K562 (cell line): ENCODE data around the gene C1orf116. TPM values are rescaled to one million over a fixed set of nuclear protein-coding genes. Genes with fewer than 3 reads are reported as not detected.

Source experiments
- AFF1 ChIP-seq, 2 experiments: fragments of 450-650 bp; IDR thresholded peaks; 2 replicates each; pipeline ENCODE4 v1.6.1; 2018; ENCODE audit warnings: mild to moderate bottlenecking in 2 of 2, low read depth in 1 of 2; ENCODE audit not compliant: partially characterized antibody in 2 of 2
- BRD9 ChIP-seq: fragments of 450-650 bp; IDR thresholded peaks from 2 replicates; pipeline ENCODE4 v1.6.1; 2018; ENCODE audit warnings: low read depth; ENCODE audit not compliant: partially characterized antibody
- CBX1 ChIP-seq: sonication (generic); IDR thresholded peaks from 2 replicates; pipeline ENCODE4 v1.6.1; 2016; ENCODE audit warnings: antibody characterized with exemption, low read depth, mild to moderate bottlenecking
- DACH1 ChIP-seq: fragments of 450-650 bp; IDR thresholded peaks from 2 replicates; pipeline ENCODE4 v1.6.1; 2018; ENCODE audit not compliant: partially characterized antibody
- E2F5 ChIP-seq: sonication (generic); formaldehyde crosslinking; IDR thresholded peaks from 2 replicates; pipeline ENCODE4 v1.8.0; 2022; ENCODE audit warnings: mild to moderate bottlenecking, missing genetic modification reagents
- FOXK1 ChIP-seq: sonication (generic); formaldehyde crosslinking; IDR thresholded peaks from 2 replicates; pipeline ENCODE4 v1.8.0; 2022; ENCODE audit warnings: missing genetic modification reagents, mild to moderate bottlenecking, borderline replicate concordance
- HSF4 ChIP-seq: fragments of 250-450 bp; sonication (Bioruptor Pico); IDR thresholded peaks from 2 replicates; pipeline ENCODE4 v2.1.2; 2022; ENCODE audit warnings: mild to moderate bottlenecking, moderate library complexity, borderline replicate concordance
- ID3 ChIP-seq, 2 experiments: fragments of 250-450 bp in 1 of 2; fragments of 450-650 bp in 1 of 2; sonication (Bioruptor Pico) in 1 of 2; IDR thresholded peaks; 2 replicates each; pipeline versions ENCODE4 v1.6.1 to v1.8.0; 2016 to 2021; ENCODE audit warnings: mild to moderate bottlenecking in 2 of 2, moderate library complexity in 2 of 2, missing compliant biosample characterization in 1 of 2, missing genetic modification characterization in 1 of 2
- JUND ChIP-seq, 2 experiments: IDR thresholded peaks; 2 replicates in 1 of 2; 3 replicates in 1 of 2; pipeline ENCODE4 v1.6.1; 2011; ENCODE audit warnings: borderline replicate concordance in 2 of 2, low read depth in 2 of 2, low read length in 2 of 2, improper control_type of control experiment in 1 of 2, missing biosample characterization in 1 of 2, missing genetic modification characterization in 1 of 2, missing genetic modification reagents in 1 of 2
- MBD2 ChIP-seq: sonication (generic); IDR thresholded peaks from 2 replicates; pipeline ENCODE4 v1.6.1; 2016; ENCODE audit warnings: low read depth, borderline replicate concordance
- NBN ChIP-seq: fragments of 450-650 bp; IDR thresholded peaks from 2 replicates; pipeline ENCODE4 v1.6.1; 2016; ENCODE audit warnings: low read depth, mild to moderate bottlenecking
- NCOA1 ChIP-seq: fragments of 450-650 bp; IDR thresholded peaks from 2 replicates; pipeline ENCODE4 v1.6.1; 2016; ENCODE audit warnings: low read depth
- NFATC3 ChIP-seq: fragments of 450-650 bp; IDR thresholded peaks from 2 replicates; pipeline ENCODE4 v1.6.1; 2017; ENCODE audit warnings: mild to moderate bottlenecking
- NR2C2 ChIP-seq, 2 experiments: fragments of 200-800 bp in 1 of 2; sonication (Bioruptor generic) in 1 of 2; sonication (generic) in 1 of 2; formaldehyde crosslinking in 1 of 2; IDR thresholded peaks; 2 replicates each; pipeline versions ENCODE4 v1.6.1 to v1.8.0; 2016 to 2022; ENCODE audit warnings: mild to moderate bottlenecking in 1 of 2, missing compliant biosample characterization in 1 of 2, missing genetic modification characterization in 1 of 2, missing genetic modification reagents in 1 of 2
- POLR3A ChIP-seq: IDR thresholded peaks from 2 replicates; pipeline ENCODE4 v1.6.1; 2011; ENCODE audit warnings: borderline replicate concordance, mild to moderate bottlenecking, moderate library complexity; ENCODE audit not compliant: insufficient read length, insufficient read depth; ENCODE audit errors: extremely low read depth
- SIN3B ChIP-seq: fragments of 450-650 bp; IDR thresholded peaks from 2 replicates; pipeline ENCODE4 v1.6.1; 2017; ENCODE audit warnings: low read depth, mild to moderate bottlenecking, moderate library complexity
- SMAD4 ChIP-seq: fragments of 250-450 bp; sonication (Bioruptor Pico); conservative IDR thresholded peaks from 2 replicates; pipeline ENCODE4 v1.8.0; 2021; ENCODE audit warnings: inconsistent platforms, mild to moderate bottlenecking, moderate library complexity
- TCF7 ChIP-seq: sonication (generic); IDR thresholded peaks from 2 replicates; pipeline ENCODE4 v1.6.1; 2016; ENCODE audit warnings: antibody characterized with exemption, borderline replicate concordance
- ZNF589 ChIP-seq: fragments of 200-800 bp; sonication (Bioruptor generic); IDR thresholded peaks from 2 replicates; pipeline ENCODE4 v1.6.1; 2016; ENCODE audit warnings: low read depth, missing genetic modification characterization, missing compliant biosample characterization
- polyA plus RNA-seq, 8 experiments: library from polyadenylated mRNA; depleted of rRNA in 4 of 8; stranded (reverse) in 5 of 8; unstranded in 3 of 8; fragments of >200 nt; fragmentation: Nextera tagmentation in 2 of 8; fragmentation: Illumina TruSeq in 1 of 8; extraction: Ambion mirVana in 2 of 8; extraction: Trizol in 1 of 8; gene quantifications; 2 replicates each; pipeline versions ENCODE4 v1.2.1 to v1.2.3, GENCODE V29; 2011 to 2014; ENCODE audit warnings: inconsistent platforms in 1 of 8, missing spikeins in 1 of 8
- total RNA-seq, 7 experiments: library from RNA; depleted of rRNA in 6 of 7; stranded (reverse); fragments of >200 nt in 6 of 7; fragmentation: Illumina TruSeq in 2 of 7; extraction: Trizol in 2 of 7; gene quantifications; 2 replicates each; pipeline versions ENCODE4 v1.2.1 to v1.2.3, GENCODE V29; 2011 to 2021; ENCODE audit warnings: low replicate concordance in 1 of 7

The C1orf116 gene
- total and polyA plus RNA-seq, 9 of the 15 experiments (the other 6 are each of a cell fraction or from before 2014, with no cell fraction given), result 0.62 to 3.0 (median 0.95) TPM

- peak in 1 of 2 experiments; percentile 54 for TF ChIP-seq AFF1 (IDR thresholded peaks at IDR 0.05; ENCODE audit: low read depth in 1 of 2, partially characterized antibody in 2 of 2)
- TF ChIP-seq ZNF589, result no peak
- TF ChIP-seq NBN, result peak; percentile 58; the same call in 1 of the 2 replicates
- peak; percentile 45 for TF ChIP-seq BRD9
- TF ChIP-seq CBX1, result peak; percentile 43; the same call in 1 of the 2 replicates
- TF ChIP-seq NR2C2 (CRISPR knock-in tag; IDR thresholded peaks at IDR 0.05), result 0 out of 2 replicates have a peak, but pooled peaks have one; percentile 56
- TF ChIP-seq NR2C2 (tag; IDR thresholded peaks at IDR 0.05), result peak; percentile 68; the same call in 1 of the 2 replicates
- TF ChIP-seq DACH1, result peak; percentile 75
- TF ChIP-seq FOXK1 (CRISPR knock-in tag), result peak; percentile 53; the same call in 1 of the 2 replicates
- TF ChIP-seq POLR3A, result no peak
- TF ChIP-seq E2F5 (CRISPR knock-in tag), result no peak
- peak; percentile 77; the same call in 1 of the 2 replicates for TF ChIP-seq MBD2
- no peak for TF ChIP-seq NFATC3
- peak; percentile 54 for TF ChIP-seq JUND (IDR thresholded peaks at IDR 0.05; ENCODE audit: borderline replicate concordance, low read depth, low read length)
- no peak for TF ChIP-seq JUND (tag; IDR thresholded peaks at IDR 0.05; ENCODE audit: borderline replicate concordance, low read depth, low read length)
- peak; percentile 93 for TF ChIP-seq SMAD4
- no peak for TF ChIP-seq ID3 (CRISPR knock-in tag; IDR thresholded peaks at IDR 0.05)
- 0 out of 2 replicates have a peak, but pooled peaks have one; percentile 39 for TF ChIP-seq ID3 (tag; IDR thresholded peaks at IDR 0.05)
- 0 out of 2 replicates have a peak, but pooled peaks have one; percentile 33 for TF ChIP-seq SIN3B
- TF ChIP-seq HSF4 (CRISPR knock-in tag), result no peak
- TF ChIP-seq NCOA1, result peak; percentile 56; the same call in 1 of the 2 replicates
- peak; percentile 21; the same call in 1 of the 2 replicates for TF ChIP-seq TCF7
These were observed 20.6 kb upstream of the C1orf116 start, which contains the start of gene PFKFB2 (continued) for GRCh38 chr1:207052911-207053769.
